GM15510 (cell line): ENCODE measurements around the gene DCPS.

ENCODE experiments used
- POLR2A ChIP-seq: IDR thresholded peaks from 3 replicates; pipeline ENCODE4 v1.6.1; 2011; ENCODE audit warnings: borderline replicate concordance; ENCODE audit not compliant: insufficient read length; ENCODE audit errors: extremely low read depth

The DCPS gene

DNA sequence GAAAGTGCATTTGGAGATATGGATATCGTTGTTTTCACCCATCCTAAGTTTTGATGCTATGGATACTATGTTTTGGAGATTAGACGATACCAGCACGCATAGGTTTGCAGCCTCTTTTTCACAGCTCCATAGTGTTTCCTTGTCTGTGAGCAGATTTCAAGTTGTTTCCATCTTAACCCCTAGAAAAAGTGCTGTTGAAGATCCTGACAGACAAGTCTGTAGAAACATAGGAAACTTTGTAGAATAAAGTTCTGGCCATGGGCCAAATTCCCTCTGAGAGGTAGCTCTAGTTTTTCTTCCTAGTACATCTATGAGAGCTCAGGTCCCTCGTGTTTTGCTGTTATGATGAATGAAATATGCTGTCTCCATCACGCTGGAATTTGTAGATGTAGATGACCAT is 84.0 kb downstream of the DCPS start:
- no peak for TF ChIP-seq POLR2A

DNA sequence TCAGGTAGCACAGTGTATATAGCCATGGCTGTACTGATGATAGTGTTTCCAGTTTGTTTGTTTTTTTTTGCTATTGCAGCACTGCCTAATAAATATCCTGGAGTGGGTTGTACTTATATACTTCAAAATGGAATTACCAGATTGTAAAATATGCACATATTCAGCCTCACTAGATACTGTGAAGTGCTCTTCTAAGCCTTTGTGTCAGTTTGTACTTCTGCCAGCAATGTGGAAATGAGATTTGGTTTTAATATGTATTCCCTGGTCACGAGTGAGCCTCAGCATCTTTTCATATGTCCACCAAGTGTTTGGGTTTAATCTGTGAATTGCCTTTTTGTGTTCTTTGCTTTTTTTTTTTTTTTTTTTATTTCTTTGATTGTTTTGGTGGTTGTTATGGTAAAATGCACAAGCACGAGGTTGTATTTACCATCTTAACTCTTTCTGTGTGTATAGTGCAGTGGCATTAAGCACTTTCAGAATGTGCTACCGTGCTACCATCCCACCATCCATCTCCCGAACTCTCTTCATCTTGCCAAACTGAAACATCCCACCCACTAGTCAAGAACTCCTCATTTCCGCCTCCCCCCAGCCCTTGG is 86.5 kb downstream of the DCPS start:
- TF ChIP-seq POLR2A, result no peak

DNA sequence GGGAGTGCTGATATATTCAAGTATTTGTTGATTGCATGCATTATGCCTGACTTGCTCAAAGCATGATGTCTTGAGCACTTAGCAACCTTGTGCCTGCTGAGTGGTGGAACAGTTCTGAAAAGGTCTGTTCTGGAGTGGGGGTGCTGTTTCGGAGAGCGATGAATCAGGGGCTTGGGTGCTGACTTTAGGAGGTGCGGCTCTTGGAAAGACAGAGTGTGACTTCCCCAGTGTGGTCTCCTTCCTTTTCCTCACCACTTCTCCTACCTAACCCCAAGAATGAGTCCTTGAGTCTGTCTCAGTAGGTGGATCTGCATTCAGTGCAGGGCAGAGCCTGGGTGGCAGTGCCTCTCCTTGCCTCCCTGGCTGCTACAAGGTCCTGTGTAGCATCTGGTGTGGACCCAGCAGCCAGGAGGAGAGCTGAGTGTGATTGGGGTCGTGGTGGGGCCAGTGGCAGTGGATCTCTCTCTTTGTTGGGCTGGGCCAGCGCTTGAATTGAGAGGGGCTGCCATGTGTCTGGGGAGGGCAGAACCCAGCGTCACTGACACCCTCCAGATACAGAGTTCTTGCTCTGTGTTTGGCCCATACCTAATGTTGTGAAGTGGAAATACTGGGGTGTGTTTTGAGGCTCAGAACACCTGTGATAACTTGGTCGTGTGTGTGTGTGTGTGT is 87.6 kb downstream of the DCPS start:
- TF ChIP-seq POLR2A, result no peak

DNA sequence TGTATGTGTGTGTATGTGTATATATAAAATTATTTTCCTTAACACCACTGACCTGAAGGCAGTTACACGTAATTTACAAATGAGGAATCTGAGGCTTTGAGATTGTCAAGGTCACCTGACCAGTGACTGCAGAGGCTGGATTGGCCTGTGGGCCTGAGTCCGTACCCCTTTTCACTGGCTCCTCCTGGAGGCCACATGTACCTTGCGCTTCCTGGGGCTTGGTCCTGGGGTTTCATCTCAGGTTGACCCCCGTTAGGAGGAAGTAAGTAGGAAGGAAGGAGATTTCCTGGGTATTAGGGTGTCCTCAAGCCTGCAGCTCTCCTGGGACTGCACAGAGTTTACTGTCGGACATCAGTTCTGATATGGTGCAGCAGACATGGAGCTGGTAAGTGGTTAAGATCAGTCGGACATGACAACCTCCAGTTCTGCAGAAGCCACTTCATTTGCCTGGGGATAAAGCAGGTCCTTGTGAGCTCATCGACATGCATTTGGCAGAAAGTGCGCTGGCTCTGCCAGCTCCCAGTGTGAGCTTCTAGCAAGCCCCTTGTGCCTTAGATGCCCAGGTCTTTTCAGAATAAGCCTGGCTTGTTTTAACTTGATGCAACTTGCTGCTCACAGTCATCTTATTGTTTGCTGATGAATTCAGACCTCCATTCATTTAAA is 88.2 kb downstream of the DCPS start:
- TF ChIP-seq POLR2A, result no peak

DNA sequence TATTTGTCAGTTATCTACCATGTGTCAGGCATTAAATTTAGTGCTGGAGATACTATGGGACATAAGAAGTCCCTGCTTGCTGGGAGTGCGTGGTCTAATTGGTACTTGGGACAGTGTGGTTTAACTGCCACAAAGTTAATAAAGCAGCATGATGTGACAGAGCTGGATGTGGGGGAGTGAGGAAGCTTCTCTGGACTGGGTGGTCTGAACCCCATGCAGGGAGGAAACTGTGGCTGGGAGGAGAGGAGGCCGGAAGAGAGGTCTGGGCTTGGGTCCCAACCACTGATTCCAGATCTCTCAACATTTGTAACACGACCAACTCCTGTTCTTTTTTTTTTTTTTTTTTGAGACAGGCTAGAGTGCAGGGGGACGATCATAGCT is 88.8 kb downstream of the DCPS start:
- TF ChIP-seq POLR2A, result no peak

DNA sequence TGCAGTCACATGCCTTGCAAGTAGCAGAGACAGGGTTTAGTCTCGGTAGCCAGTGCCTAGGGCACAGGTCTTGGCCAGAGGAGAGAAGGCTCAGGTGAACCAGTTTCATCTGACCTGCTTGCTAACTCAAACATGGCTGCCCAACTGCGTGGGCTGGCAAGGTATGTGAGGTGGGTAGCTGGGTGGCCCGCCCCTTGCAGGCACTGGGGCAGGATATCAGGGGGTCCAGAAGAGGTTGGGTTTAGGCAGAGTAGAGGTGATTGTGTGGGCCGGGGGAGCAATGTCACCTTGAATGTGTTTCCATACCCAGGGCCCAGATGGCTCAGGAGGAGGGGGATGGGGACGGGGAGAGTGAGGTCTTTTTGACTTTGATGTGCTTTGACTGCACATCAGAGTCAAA is 89.3 kb downstream of the DCPS start:
- TF ChIP-seq POLR2A, result no peak

DNA sequence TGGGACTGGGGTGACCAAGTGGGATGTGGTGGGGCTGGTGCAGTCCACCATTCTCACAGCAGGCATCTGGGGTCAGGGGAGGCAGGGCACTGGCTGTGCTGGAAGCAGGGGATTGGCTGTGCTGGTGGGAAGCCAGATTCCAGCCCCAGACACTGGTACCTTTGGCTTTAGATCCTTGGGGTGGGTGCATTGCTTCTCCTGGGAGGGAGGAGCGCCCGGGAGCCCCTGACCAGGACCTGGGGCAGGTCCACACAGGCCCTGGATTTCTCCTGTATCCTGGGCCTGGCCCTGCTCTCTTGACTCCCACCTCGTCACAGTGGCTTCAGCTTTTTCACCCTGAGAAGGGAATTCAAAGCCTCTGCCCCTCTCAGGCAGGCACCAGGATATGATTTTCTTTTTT is 90.2 kb downstream of the DCPS start:
- no peak for TF ChIP-seq POLR2A
